ENCODE measurements around the gene LRP6. TPM values are rescaled to one million over a fixed set of nuclear protein-coding genes. Genes with fewer than 3 reads are reported as not detected.

LRP6 gene
- total and polyA plus RNA-seq, 5 donors: 4.0 to 23.9 (median 20.8) TPM

GRCh38 chr12:12230275-12230674 is 36.6 kb downstream of the LRP6 start:
- Histone ChIP-seq H3K27ac (ENCODE audit: low read length) (no peak overlapping the region), H3K9me3 (ENCODE audit: control insufficient read depth, low read length) (no peaks in the 10 kb centered on the region), H3K4me1 (ENCODE audit: control insufficient read depth, insufficient read depth, low read length) (no peaks in the 10 kb centered on the region), H3K27me3 (ENCODE audit: control insufficient read depth, insufficient read depth) (no peaks in the 10 kb centered on the region), H3K4me3 (ENCODE audit: low read length) (no peak overlapping the region)
- intact Hi-C loops (cut with DNase I): no loop called here
- WGBS: 76% methylated on average over 1 of the region's 1 CpG
- ATAC-seq (no peak), DNase-seq (no peak)

GRCh38 chr12:12229556-12230092 is 37.2 kb downstream of the LRP6 start:
- ATAC-seq: no peak
- Histone ChIP-seq H3K27ac (ENCODE audit: low read length) (no peak overlapping the region), H3K9me3 (ENCODE audit: control insufficient read depth, low read length) (no peaks in the 10 kb centered on the region), H3K4me1 (ENCODE audit: control insufficient read depth, insufficient read depth, low read length) (no peaks in the 10 kb centered on the region), H3K27me3 (ENCODE audit: control insufficient read depth, insufficient read depth) (no peaks in the 10 kb centered on the region), H3K4me3 (ENCODE audit: low read length) (no peak overlapping the region)
- no peak for DNase-seq
- intact Hi-C loops (cut with DNase I): no loop called here
- 69% methylated on average over 1 of the region's 1 CpG for WGBS

- Histone ChIP-seq H3K4me3 (ENCODE audit: low read length) (no peak overlapping the region), H3K4me1 (ENCODE audit: control insufficient read depth, insufficient read depth, low read length) (no peaks in the 10 kb centered on the region), H3K27ac (ENCODE audit: low read length) (no peak overlapping the region), H3K27me3 (ENCODE audit: control insufficient read depth, insufficient read depth) (no peaks in the 10 kb centered on the region), H3K9me3 (ENCODE audit: control insufficient read depth, low read length) (no peaks in the 10 kb centered on the region)
- DNase-seq (no peak), ATAC-seq (no peak)
- 99% methylated on average over 5 of the region's 5 CpGs for WGBS
- intact Hi-C loops (cut with DNase I): no loop called here
Measured at GRCh38 chr12:12228402-12228801, 38.4 kb downstream of the LRP6 start.

GRCh38 chr12:12226187-12226586 is 40.7 kb downstream of the LRP6 start:
- Histone ChIP-seq H3K4me1 (ENCODE audit: control insufficient read depth, insufficient read depth, low read length) (no peaks in the 10 kb centered on the region), H3K4me3 (ENCODE audit: low read length) (no peak overlapping the region), H3K9me3 (ENCODE audit: control insufficient read depth, low read length) (no peaks in the 10 kb centered on the region), H3K27me3 (ENCODE audit: control insufficient read depth, insufficient read depth) (no peaks in the 10 kb centered on the region), H3K27ac (ENCODE audit: low read length) (no peak overlapping the region)
- 95% methylated on average over 1 of the region's 1 CpG for WGBS
- intact Hi-C loops (cut with DNase I): no loop called here
- ATAC-seq (no peak), DNase-seq (no peak)

- no peaks in the 10 kb centered on the region for H3K4me1 ChIP-seq (ENCODE audit: control insufficient read depth, insufficient read depth, low read length)
- DNase-seq (no peak), ATAC-seq (no peak)
- no peak overlapping the region for H3K4me3 ChIP-seq (ENCODE audit: low read length)
- H3K9me3 ChIP-seq (ENCODE audit: control insufficient read depth, low read length): no peaks in the 10 kb centered on the region
- no peaks in the 10 kb centered on the region for H3K27me3 ChIP-seq (ENCODE audit: control insufficient read depth, insufficient read depth)
- no peak overlapping the region for H3K27ac ChIP-seq (ENCODE audit: low read length)
- intact Hi-C loops (cut with DNase I): no loop called here
- 90% methylated on average over 2 of the region's 2 CpGs for WGBS
Measured at GRCh38 chr12:12224240-12224940, 42.5 kb downstream of the LRP6 start.

GRCh38 chr12:12221560-12221959 is 45.3 kb downstream of the LRP6 start:
- intact Hi-C loops (cut with DNase I): no loop called here
- Histone ChIP-seq H3K9me3 (ENCODE audit: control insufficient read depth, low read length) (no peaks in the 10 kb centered on the region), H3K27ac (ENCODE audit: low read length) (no peak overlapping the region), H3K4me3 (ENCODE audit: low read length) (no peak overlapping the region), H3K4me1 (ENCODE audit: control insufficient read depth, insufficient read depth, low read length) (peaks cover 1% of the 10 kb centered on the region), H3K27me3 (ENCODE audit: control insufficient read depth, insufficient read depth) (no peaks in the 10 kb centered on the region)
- WGBS: 92% methylated on average over 2 of the region's 2 CpGs
- DNase-seq (no peak), ATAC-seq (no peak)

GRCh38 chr12:12219664-12220063 is 47.2 kb downstream of the LRP6 start:
- 90% methylated on average over 9 of the region's 9 CpGs for whole genome bisulfite sequencing
- H3K4me3 ChIP-seq (ENCODE audit: low read length): no peak overlapping the region
- H3K4me1 ChIP-seq (ENCODE audit: control insufficient read depth, insufficient read depth, low read length): peaks cover 1% of the 10 kb centered on the region
- intact Hi-C loops (cut with DNase I): no loop called here
- H3K27me3 ChIP-seq (ENCODE audit: control insufficient read depth, insufficient read depth): no peaks in the 10 kb centered on the region
- DNase-seq: no peak
- H3K27ac ChIP-seq (ENCODE audit: low read length): no peak overlapping the region
- H3K9me3 ChIP-seq (ENCODE audit: control insufficient read depth, low read length): no peaks in the 10 kb centered on the region
- ATAC-seq: no peak

GRCh38 chr12:12217018-12217359 is 49.9 kb downstream of the LRP6 start:
- H3K9me3 ChIP-seq (ENCODE audit: control insufficient read depth, low read length): no peaks in the 10 kb centered on the region
- intact Hi-C loops (cut with DNase I): no loop called here
- no peak for ATAC-seq
- no peak for DNase-seq
- peaks cover 1% of the 10 kb centered on the region for H3K4me1 ChIP-seq (ENCODE audit: control insufficient read depth, insufficient read depth, low read length)
- no peak overlapping the region for H3K27ac ChIP-seq (ENCODE audit: low read length)
- no peak overlapping the region for H3K4me3 ChIP-seq (ENCODE audit: low read length)
- 87% methylated on average over 5 of the region's 5 CpGs for WGBS
- no peaks in the 10 kb centered on the region for H3K27me3 ChIP-seq (ENCODE audit: control insufficient read depth, insufficient read depth)

GRCh38 chr12:12216349-12217017 is 50.4 kb downstream of the LRP6 start:
- H3K4me1 ChIP-seq (ENCODE audit: control insufficient read depth, insufficient read depth, low read length): peaks cover 1% of the 10 kb centered on the region
- H3K4me3 ChIP-seq (ENCODE audit: low read length): no peak overlapping the region
- intact Hi-C loops (cut with DNase I): no loop called here
- 53% methylated on average over 3 of the region's 3 CpGs for whole genome bisulfite sequencing
- H3K27ac ChIP-seq (ENCODE audit: low read length): no peak overlapping the region
- no peaks in the 10 kb centered on the region for H3K9me3 ChIP-seq (ENCODE audit: control insufficient read depth, low read length)
- H3K27me3 ChIP-seq (ENCODE audit: control insufficient read depth, insufficient read depth): no peaks in the 10 kb centered on the region
- ATAC-seq (no peak), DNase-seq (no peak)

- peaks cover 1% of the 10 kb centered on the region for H3K4me1 ChIP-seq (ENCODE audit: control insufficient read depth, insufficient read depth, low read length)
- no peak overlapping the region for H3K4me3 ChIP-seq (ENCODE audit: low read length)
- H3K27me3 ChIP-seq (ENCODE audit: control insufficient read depth, insufficient read depth): no peaks in the 10 kb centered on the region
- intact Hi-C loops (cut with DNase I): no loop called here
- ATAC-seq (no peak), DNase-seq (no peak)
- WGBS: 63% methylated on average over 3 of the region's 3 CpGs
- H3K27ac ChIP-seq (ENCODE audit: low read length): no peak overlapping the region
- H3K9me3 ChIP-seq (ENCODE audit: control insufficient read depth, low read length): no peaks in the 10 kb centered on the region
Measured at GRCh38 chr12:12214635-12215131, 52.2 kb downstream of the LRP6 start.

- Histone ChIP-seq H3K4me1 (ENCODE audit: control insufficient read depth, insufficient read depth, low read length) (peaks cover 1% of the 10 kb centered on the region), H3K27me3 (ENCODE audit: control insufficient read depth, insufficient read depth) (no peaks in the 10 kb centered on the region), H3K27ac (ENCODE audit: low read length) (no peak overlapping the region), H3K9me3 (ENCODE audit: control insufficient read depth, low read length) (no peaks in the 10 kb centered on the region), H3K4me3 (ENCODE audit: low read length) (no peak overlapping the region)
- DNase-seq (no peak), ATAC-seq (no peak)
- intact Hi-C loops (cut with DNase I): no loop called here
Measured at GRCh38 chr12:12214201-12214600, 52.6 kb downstream of the LRP6 start.

Measured in right cardiac atrium (tissue), 5 donors.